Osteocyte (in vitro differentiated cells): ENCODE results near the gene XPC. TPM values are rescaled to one million over a fixed set of nuclear protein-coding genes. Genes with fewer than 3 reads are reported as not detected.

ENCODE experiments used
- DNase-seq: peaks from one replicate; pipeline ENCODE4 v3.0.0; 2021; ENCODE audit warnings: mixed read lengths; ENCODE audit not compliant: unreplicated experiment; ENCODE audit errors: extremely low spot score
- H3K27ac Mint-ChIP-seq: one replicate; pipeline ENCODE4 v1.8.0; 2021; ENCODE audit warnings: mild to moderate bottlenecking, mixed read lengths; ENCODE audit not compliant: unreplicated experiment
- H3K27me3 Mint-ChIP-seq: one replicate; pipeline ENCODE4 v1.8.0; 2021; ENCODE audit warnings: mixed read lengths; ENCODE audit not compliant: unreplicated experiment
- H3K36me3 Mint-ChIP-seq: one replicate; pipeline ENCODE4 v1.8.0; 2021; ENCODE audit warnings: mixed read lengths; ENCODE audit not compliant: unreplicated experiment
- H3K4me1 Mint-ChIP-seq: one replicate; pipeline ENCODE4 v1.8.0; 2021; ENCODE audit warnings: mixed read lengths; ENCODE audit not compliant: unreplicated experiment
- H3K4me3 Mint-ChIP-seq: one replicate; pipeline ENCODE4 v1.8.0; 2021; ENCODE audit warnings: mild to moderate bottlenecking, moderate library complexity, mixed read lengths; ENCODE audit not compliant: unreplicated experiment
- H3K9me3 Mint-ChIP-seq: one replicate; pipeline ENCODE4 v1.8.0; 2021; ENCODE audit warnings: mixed read lengths; ENCODE audit not compliant: unreplicated experiment
- total RNA-seq: library from RNA; stranded (reverse); gene quantifications from 2 replicates; pipeline ENCODE4 v1.2.1, GENCODE V29; 2021
- TF ChIP-seq, protein P1 (sequence below): fragments of 200-600 bp; sonication (generic); IDR thresholded peaks from 2 replicates; pipeline ENCODE4 v1.5.0; 2021; ENCODE audit warnings: antibody characterized with exemption, mild to moderate bottlenecking, moderate library complexity

The XPC gene
- total RNA-seq, 1 donor from 2014 or later: 39.4 TPM

DNA sequence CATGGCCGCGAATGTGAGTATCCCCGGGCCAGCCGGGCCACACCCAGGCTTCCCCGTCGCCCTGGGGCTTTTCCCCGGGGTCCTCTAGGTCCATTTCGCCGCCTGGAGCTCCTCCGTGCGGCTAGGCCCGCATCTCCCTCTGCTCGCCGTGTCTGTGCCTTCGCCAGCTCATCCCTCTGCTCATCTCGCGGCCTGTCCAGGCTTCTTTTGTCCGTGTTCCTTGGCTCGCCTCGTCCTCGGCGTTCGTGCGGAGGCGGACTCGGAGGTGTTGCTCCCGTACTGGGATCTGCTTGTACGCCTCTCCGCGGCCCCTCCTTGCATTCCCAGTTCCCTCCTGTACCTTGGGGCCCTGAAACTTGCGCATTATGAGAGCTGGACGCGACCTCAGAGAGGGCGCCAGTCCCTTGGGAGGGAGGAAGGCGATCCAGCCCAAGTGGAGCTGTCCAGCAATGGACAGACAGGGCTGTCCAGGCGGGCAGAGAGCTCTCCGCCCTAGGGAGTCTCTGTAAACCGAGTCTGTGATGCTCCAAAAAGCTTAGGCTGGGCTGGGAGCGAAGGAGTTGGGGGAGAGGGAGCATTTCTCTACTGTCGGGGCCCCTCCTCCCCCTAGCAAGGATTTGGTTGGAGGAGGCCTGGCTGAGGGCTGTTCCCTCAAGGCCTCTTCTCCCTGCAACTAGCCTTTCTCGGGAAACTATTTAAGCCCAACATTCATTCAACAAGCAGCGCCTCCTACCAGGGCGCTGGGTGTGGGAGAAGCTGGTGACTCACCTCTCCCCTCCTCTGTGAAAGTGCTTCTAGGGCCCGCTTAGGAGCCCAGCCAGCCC, 53.0 kb downstream of the XPC start:
- peaks cover 30% of the 10 kb centered on the region for H3K36me3 Mint-ChIP-seq
- H3K27me3 Mint-ChIP-seq: no peaks in the 10 kb centered on the region
- H3K27ac Mint-ChIP-seq: peak overlapping the region; percentile 99
- H3K4me3 Mint-ChIP-seq: peak overlapping the region; percentile 98
- H3K4me1 Mint-ChIP-seq: peaks cover 34% of the 10 kb centered on the region
- TF ChIP-seq, protein P1, sequence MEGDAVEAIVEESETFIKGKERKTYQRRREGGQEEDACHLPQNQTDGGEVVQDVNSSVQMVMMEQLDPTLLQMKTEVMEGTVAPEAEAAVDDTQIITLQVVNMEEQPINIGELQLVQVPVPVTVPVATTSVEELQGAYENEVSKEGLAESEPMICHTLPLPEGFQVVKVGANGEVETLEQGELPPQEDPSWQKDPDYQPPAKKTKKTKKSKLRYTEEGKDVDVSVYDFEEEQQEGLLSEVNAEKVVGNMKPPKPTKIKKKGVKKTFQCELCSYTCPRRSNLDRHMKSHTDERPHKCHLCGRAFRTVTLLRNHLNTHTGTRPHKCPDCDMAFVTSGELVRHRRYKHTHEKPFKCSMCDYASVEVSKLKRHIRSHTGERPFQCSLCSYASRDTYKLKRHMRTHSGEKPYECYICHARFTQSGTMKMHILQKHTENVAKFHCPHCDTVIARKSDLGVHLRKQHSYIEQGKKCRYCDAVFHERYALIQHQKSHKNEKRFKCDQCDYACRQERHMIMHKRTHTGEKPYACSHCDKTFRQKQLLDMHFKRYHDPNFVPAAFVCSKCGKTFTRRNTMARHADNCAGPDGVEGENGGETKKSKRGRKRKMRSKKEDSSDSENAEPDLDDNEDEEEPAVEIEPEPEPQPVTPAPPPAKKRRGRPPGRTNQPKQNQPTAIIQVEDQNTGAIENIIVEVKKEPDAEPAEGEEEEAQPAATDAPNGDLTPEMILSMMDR: no peak
- no peaks in the 10 kb centered on the region for H3K9me3 Mint-ChIP-seq
- peak; percentile 85 for DNase-seq

- Mint-ChIP-seq H3K36me3 (peaks cover 24% of the 10 kb centered on the region), H3K4me3 (peak within 1 kb of the TSS; percentile 98), H3K4me1 (peaks cover 34% of the 10 kb centered on the region), H3K27me3 (no peaks in the 10 kb centered on the region), H3K9me3 (no peaks in the 10 kb centered on the region), H3K27ac (peak within 1 kb of the TSS; percentile 99)
- TF ChIP-seq, protein P1: no peak
- peak; percentile 100 for DNase-seq
Observed at GRCh38 chr3:14124615-14125192, 53.7 kb downstream of the XPC start, which contains the start of the genes CHCHD4 and TMEM43. TSS of gene CHCHD4 (minus strand) at chr3:14124870. CDS start at chr3:14124676, 194 bp downstream. TSS of gene TMEM43 (plus strand) at chr3:14125052. CDS start at chr3:14125194, 142 bp downstream.

DNA sequence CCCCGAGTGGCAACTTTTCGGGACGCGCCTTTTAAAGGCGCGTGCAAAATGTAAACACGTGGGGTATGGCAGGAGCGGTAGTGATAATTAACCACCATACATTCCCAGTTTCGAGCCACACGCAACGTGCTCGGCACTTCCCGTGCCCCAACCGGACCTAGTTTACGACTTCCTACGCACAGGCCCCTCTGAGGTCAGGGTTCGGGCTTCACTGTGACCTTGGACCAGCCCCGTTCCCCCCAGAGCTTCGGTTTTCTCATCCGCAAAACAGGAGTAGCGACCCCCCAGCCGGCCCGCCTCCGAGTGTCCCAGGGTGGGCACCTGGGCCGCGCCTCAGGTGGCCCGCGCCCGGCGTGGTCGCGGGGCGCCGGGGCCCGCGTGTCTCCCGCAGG, 54.2 kb downstream of the XPC start:
- Mint-ChIP-seq H3K27ac (peak overlapping the region; percentile 71), H3K4me3 (peak overlapping the region; percentile 86), H3K27me3 (no peaks in the 10 kb centered on the region), H3K9me3 (no peaks in the 10 kb centered on the region), H3K4me1 (peaks cover 34% of the 10 kb centered on the region), H3K36me3 (peaks cover 21% of the 10 kb centered on the region)
- TF ChIP-seq, protein P1: no peak
- no peak for DNase-seq

DNA sequence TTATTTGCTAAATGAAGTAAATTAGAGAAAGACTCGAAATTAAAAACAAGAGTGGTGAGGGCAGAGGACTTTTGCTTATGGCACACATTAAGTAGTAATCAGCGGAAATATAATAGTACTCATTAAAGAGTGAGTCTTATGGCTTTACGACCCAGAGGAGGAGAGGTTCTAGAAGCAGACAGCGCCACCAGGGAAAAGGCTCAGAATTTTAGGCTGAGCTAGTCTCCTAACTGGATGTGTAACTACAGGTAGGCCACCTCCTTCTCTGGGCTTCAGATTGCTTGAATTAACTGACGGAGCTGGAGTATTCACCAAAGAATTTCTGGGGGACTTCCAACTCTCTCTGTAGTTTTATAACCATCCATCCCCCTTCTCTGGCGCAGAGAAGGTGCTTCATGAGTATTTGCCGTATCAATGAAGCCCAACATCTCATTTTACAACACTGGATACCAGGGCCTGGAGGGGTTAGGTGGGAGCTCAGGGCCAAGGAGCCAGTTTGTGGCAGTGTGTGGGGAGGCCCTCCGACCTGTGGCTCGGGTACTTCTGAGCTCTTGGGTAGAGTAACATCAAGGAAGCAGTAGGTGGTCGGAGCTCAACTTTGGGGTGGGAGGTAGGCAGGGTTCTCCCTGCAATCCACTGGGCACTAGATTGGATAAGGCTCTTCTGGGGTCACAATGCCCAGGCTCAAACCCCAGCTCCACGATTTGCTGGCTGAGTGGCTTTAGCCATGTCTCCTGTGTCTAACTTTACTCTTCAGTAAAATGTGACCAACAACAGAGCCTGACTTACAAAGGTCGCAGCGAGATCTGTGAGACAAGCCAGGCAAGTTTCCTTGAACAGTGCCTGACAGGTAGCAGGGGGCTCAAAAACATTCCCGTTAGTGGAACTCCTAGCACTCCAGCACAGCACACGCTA, 54.8 kb downstream of the XPC start:
- H3K9me3 Mint-ChIP-seq: no peaks in the 10 kb centered on the region
- DNase-seq: peak; percentile 34
- peak overlapping the region; percentile 86 for H3K4me3 Mint-ChIP-seq
- no peaks in the 10 kb centered on the region for H3K27me3 Mint-ChIP-seq
- peaks cover 17% of the 10 kb centered on the region for H3K36me3 Mint-ChIP-seq
- TF ChIP-seq, protein P1: no peak
- H3K4me1 Mint-ChIP-seq: peaks cover 34% of the 10 kb centered on the region
- H3K27ac Mint-ChIP-seq: peak overlapping the region; percentile 71
